ENCODE measurements around the gene DCBLD1.

DCBLD1 gene

GRCh38 chr6:117469356-117469755 is 13.1 kb upstream of the DCBLD1 start:
- in situ Hi-C loops (cut with HindIII; ENCODE audit: low sequenced_read_pairs) = no loop called here

DNA sequence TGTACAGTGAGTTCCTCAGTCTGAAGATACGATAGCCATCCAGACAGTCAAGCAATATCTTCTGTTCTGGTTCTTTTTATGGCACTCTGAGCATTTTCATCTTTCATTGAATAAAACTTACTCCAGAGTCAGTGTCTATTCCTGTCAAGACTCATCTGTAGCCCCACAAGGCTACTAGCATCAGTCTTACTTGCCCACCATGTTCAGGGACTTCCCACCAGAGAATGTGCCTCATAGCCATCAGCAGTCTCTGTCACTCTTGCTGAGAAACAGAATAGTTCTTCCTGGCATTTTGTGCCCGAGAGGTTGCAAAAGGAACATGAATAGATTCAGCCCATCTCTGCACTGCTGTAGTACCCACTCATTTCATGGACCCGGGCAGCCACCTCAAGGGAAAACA is 12.7 kb upstream of the DCBLD1 start:
- in situ Hi-C loops (cut with HindIII; ENCODE audit: low sequenced_read_pairs) = no loop called here

- in situ Hi-C loops (cut with HindIII; ENCODE audit: low sequenced_read_pairs) = no loop called here
Measured at GRCh38 chr6:117472667-117473066, 9.8 kb upstream of the DCBLD1 start.

- in situ Hi-C loops (cut with HindIII; ENCODE audit: low sequenced_read_pairs) = no loop called here
Measured at GRCh38 chr6:117473401-117473800, 9.1 kb upstream of the DCBLD1 start.

DNA sequence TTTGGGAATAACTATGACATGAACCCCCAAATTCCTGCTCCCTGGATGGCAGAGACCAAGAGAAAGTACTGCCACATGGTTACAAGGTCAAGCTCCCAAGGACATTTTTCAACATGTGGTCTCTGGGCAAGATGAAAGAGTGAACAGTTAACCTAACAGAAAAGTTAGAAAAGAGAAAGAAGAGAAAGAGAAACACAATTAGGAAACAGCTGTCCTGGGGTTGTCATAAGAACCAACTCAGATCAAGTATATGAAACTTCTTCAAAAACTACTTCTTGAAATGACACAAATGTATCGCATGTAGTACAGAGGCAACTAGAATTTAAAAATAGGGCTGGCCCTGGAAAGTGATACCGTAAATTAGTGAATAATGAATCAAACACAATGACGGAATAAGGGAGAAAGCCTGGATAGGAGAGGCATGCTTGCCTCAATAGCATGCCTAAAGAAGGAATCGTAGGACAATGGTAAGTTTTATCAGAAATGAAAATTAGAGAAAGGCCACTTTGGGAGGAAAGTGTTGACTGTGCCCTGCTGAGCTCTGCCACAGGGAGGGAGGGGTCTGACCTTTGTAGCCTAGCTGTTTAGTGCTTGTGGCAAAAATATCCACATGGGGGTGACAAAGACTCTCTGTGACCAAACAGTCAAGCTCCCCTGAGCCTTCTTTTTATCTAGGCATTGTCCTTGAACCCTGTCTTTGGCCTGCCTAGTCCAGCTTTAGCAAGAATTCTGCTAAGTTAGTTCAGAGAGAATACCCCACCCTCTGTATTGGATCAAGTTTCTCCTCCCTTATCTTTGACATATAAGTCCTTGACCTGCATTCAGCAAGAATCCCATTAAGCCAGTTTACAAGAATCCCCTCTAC is 4.3 kb upstream of the DCBLD1 start:
- in situ Hi-C loops (cut with HindIII; ENCODE audit: low sequenced_read_pairs) = no loop called here

DNA sequence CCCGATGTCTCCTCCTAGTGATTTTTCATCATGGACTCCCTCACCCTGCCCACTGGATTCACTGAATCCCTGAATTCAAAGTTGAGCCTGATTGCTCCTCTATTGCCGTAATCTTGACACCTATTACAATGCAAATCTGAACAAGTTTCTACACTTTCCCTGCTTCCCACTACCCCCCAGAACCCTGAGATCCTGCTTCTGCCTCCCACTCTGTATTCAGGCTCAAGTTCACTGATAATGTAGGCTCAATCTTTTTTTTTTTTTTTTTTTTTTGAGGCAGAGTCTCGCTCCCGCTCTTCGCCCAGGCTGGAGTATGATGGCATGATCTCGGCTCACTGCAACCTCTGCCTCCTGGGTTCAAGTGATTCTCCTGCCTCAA is 3.6 kb upstream of the DCBLD1 start:
- in situ Hi-C loops (cut with HindIII; ENCODE audit: low sequenced_read_pairs) = no loop called here

GRCh38 chr6:117480651-117481050 is 1.8 kb upstream of the DCBLD1 start:
- in situ Hi-C loops (cut with HindIII; ENCODE audit: low sequenced_read_pairs) = no loop called here

DNA sequence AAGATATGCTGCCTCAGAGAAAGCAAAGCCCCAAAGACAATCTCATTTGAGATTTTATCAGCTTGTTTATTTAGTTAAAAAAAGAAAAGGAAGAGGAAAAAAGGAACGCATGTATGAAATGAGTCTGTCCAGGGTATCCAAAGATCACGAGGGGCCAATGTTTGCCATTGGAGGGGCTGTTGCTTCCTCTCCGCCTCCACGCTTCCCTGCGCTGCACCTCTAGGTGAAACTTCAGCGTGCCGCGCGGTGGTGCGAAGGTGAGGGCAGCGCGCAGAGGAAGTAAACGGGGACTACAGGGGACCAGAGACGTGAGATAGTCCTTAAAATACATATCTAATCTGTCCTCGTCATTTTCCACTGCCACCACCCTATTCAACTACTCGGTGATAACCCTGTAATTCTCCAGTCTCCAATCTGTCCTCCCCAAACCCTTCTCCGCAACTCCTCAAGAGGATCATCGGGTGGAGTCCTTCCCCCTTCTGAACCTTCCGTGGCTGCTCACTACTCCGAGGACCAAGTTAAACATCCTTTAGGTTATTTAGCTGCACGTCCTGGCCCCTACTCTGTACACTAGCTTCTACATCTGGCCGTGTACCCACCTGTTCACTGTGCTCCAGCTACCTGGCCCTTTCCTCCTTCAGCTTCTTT is 1.1 kb upstream of the DCBLD1 start:
- in situ Hi-C loops (cut with HindIII; ENCODE audit: low sequenced_read_pairs) = no loop called here

- in situ Hi-C loops (cut with HindIII; ENCODE audit: low sequenced_read_pairs) = no loop called here
Measured at GRCh38 chr6:117481926-117482239, 591 bp upstream of the DCBLD1 start.

DNA sequence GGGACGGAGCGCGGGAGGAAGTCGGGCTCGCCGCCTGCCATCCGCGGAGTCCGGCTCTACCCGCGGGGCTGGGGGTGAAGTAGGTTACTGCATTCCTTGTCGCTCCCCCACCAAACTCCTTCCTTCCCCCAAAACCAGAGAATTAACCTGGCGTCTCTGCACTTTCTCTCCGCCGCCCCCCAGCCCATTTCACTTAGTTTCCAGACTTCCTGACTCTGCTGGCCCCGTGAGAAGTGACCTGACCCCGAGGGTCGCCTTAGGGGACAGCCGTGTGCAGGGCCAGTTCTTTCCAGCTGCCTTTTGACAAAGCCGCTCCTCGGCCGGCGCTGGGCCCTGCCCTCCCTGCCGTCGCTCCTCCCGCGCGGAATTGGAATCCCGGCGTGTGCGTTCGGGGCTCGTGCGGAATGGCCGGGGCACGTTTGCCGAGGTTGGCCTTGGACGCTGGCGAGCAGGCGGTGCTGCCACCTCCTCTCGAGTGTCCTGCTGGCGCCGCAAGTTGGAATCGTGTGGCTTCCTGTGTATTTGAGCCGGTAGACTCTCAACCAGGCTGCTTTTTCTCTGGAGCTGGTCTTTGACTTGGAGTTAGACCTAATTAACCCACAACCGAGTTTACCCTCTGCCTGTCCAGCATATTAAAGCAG is 650 bp downstream of the DCBLD1 start:
- in situ Hi-C loops (cut with HindIII; ENCODE audit: low sequenced_read_pairs) = no loop called here

- in situ Hi-C loops (cut with HindIII; ENCODE audit: low sequenced_read_pairs) = no loop called here
Measured at GRCh38 chr6:117483645-117484016, 1.2 kb downstream of the DCBLD1 start.

- in situ Hi-C loops (cut with HindIII; ENCODE audit: low sequenced_read_pairs) = no loop called here
Measured at GRCh38 chr6:117484052-117484646, 1.7 kb downstream of the DCBLD1 start.

GRCh38 chr6:117485433-117485832 is 3.0 kb downstream of the DCBLD1 start:
- in situ Hi-C loops (cut with HindIII; ENCODE audit: low sequenced_read_pairs) = no loop called here

DNA sequence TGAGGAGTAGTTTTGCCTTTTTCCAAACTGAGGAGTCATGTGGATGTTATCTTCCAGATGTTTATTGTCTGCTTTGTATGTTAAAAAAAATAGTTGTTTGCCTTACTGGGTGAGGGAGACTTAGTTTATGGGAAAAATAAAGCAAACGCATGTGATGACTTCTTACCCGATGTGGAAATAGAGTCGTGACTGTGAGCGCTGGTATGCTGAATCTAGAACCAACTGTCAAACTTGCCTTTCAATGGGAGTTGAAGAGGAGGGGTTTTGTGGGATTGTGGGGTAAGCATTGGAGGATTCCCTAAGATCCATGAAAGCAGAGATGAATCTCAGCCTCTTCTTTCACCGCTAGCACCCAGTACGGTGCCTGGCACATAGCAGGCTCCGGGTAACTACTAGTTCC is 5.3 kb downstream of the DCBLD1 start:
- in situ Hi-C loops (cut with HindIII; ENCODE audit: low sequenced_read_pairs) = no loop called here

GRCh38 chr6:117489003-117489402 is 6.5 kb downstream of the DCBLD1 start:
- in situ Hi-C loops (cut with HindIII; ENCODE audit: low sequenced_read_pairs) = no loop called here

DNA sequence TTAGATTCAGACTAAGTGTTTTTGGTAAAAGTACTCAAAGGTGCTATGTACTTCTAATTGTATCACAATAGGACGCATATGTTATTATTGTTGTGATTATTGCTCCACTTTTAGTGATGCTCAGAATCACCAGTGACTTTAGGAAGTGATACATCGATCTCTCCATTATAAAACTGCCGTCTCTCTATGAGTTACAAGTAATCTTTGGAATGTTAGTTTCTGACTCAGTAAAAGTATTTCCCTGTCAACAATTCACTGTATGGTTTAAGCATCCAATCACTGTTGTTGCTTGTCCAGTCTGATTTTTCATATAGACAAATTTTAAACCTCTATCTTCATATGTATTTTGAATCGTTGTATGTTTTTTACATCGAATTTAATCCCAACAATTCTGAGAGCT is 9.4 kb downstream of the DCBLD1 start:
- in situ Hi-C loops (cut with HindIII; ENCODE audit: low sequenced_read_pairs) = loop anchor here (10.0 kb wide), 1 partner anchor 1107 kb away; no protein-coding TSS in a partner anchor

DNA sequence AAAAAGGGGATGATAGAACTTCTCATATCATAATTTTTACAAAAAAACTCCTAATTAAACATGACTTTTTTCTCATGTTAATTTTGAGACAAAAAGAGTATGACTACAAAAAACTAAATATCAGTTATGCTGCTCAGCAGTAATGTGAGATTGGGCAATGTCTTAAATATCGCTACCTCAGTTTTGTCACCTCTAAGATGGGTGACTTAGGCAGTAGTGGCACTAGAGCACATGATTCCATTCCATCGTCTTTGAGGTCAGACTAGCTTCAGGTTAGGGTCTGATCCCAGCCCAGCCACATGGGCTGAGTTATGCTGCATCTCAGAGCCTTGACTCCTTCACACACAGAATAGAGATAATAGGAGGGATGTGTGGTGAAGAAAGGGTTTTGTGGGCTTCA is 11.0 kb downstream of the DCBLD1 start:
- in situ Hi-C loops (cut with HindIII; ENCODE audit: low sequenced_read_pairs) = loop anchor here (10.0 kb wide), 1 partner anchor 1109 kb away; no protein-coding TSS in a partner anchor

DNA sequence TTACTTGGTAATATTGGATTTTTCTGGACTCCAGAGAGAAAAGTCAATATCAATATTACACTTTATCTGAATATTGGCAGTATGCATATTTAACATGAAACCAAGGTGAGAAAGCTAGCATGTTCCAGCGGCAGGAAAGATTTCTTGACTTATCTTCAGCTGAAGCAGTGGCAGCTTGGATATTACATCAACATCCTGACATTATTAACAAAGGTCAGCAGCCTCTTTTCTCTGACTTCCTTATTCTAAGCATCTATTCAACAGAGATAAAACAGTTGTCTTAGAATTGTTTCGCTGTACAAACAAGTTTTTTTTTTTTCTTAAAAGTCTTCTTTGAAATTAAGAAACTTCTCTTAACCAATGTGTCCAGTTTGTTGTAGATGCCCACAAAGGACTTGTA is 11.8 kb downstream of the DCBLD1 start:
- in situ Hi-C loops (cut with HindIII; ENCODE audit: low sequenced_read_pairs) = loop anchor here (10.0 kb wide), 1 partner anchor 1109 kb away; no protein-coding TSS in a partner anchor

DNA sequence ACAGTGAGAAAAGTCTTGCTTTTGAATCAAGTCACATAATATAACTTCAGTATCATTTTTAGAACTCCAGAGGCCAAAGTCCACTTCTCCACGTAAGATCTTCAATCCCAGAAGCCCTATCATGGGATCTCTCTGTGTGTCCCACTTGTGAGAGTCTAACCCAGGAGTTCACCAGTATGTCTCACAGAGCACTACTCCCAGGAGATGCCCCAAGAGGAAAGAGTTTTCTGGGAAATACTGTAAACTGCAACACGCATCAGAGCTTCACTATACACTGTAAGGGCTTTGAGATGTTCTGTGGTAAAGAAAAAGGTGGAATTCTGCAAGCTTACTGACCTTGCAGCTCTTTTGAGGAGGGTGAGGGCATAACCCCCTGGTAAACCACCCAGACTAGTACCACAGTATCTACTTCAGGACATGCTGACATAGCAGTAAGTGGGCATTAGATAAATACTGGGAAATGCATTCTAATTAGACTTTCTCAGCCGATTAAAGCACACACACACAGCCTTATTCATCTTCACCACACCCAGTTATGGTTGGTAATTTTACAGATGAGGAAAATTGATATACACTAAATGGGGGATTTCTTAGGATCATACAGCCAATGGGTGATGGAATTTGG is 12.3 kb downstream of the DCBLD1 start:
- in situ Hi-C loops (cut with HindIII; ENCODE audit: low sequenced_read_pairs) = loop anchor here (10.0 kb wide), 1 partner anchor 1110 kb away; no protein-coding TSS in a partner anchor

GRCh38 chr6:117495425-117495824 is 13.0 kb downstream of the DCBLD1 start:
- in situ Hi-C loops (cut with HindIII; ENCODE audit: low sequenced_read_pairs) = loop anchor here (10.0 kb wide), 1 partner anchor 1111 kb away; no protein-coding TSS in a partner anchor

DNA sequence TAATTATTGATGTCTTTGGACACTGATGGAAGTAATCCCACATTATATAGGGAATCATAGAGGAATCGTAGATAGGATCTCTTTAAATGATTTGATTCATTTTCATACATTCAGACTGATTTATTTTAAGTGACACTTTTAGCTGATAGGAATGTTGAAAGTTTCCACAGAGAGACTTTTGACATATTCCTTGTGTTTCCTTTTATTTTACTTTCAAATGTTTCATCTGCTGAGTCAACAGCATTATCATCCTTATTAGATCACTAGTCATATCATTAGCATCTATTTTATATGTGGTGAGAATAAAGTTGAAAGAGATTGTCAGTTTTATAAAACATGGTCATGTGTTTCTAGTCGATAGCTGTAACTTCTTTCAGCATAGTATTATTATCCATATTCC is 13.4 kb downstream of the DCBLD1 start:
- in situ Hi-C loops (cut with HindIII; ENCODE audit: low sequenced_read_pairs) = loop anchor here (10.0 kb wide), 1 partner anchor 1111 kb away; no protein-coding TSS in a partner anchor

Data from endothelial cell of hepatic sinusoid (primary cell).